HG03045 (cell line): ENCODE measurements around the gene EFTUD2.
"Not testable (repeated sequence)": the region's sequence is repeated elsewhere in the genome, so short reads cannot be mapped to it uniquely, and the experiment has no call there.

ENCODE experiments used
- ATAC-seq: cut with Tn5 transposase; IDR thresholded peaks from one replicate; pipeline ENCODE4 v1.9.1; 2021; ENCODE audit warnings: mild to moderate bottlenecking, moderate library complexity; ENCODE audit not compliant: unreplicated experiment

Gene EFTUD2

GRCh38 chr17:44812263-44812662 is 87.0 kb downstream of the EFTUD2 start:
- ATAC-seq, result no peak

GRCh38 chr17:44808656-44809388 is 90.4 kb downstream of the EFTUD2 start:
- ATAC-seq, result not testable (repeated sequence)

GRCh38 chr17:44808156-44808555 is 91.1 kb downstream of the EFTUD2 start:
- no peak for ATAC-seq

- no peak for ATAC-seq
Observed at GRCh38 chr17:44807817-44808155, 91.5 kb downstream of the EFTUD2 start.

GRCh38 chr17:44807093-44807816 is 92.0 kb downstream of the EFTUD2 start:
- no peak for ATAC-seq

- no peak for ATAC-seq
Observed at GRCh38 chr17:44804302-44805089, 94.7 kb downstream of the EFTUD2 start.

GRCh38 chr17:44801880-44802279 is 97.4 kb downstream of the EFTUD2 start:
- no peak for ATAC-seq
